ENCODE data around the gene MCAM. TPM values are rescaled to one million over a fixed set of nuclear protein-coding genes. Genes with fewer than 3 reads are reported as not detected.

The MCAM gene
- total and polyA plus RNA-seq, 10 of the 15 experiments (the other 5 are each of a cell fraction or from before 2014, with no cell fraction given): 3.1 to 19.7 (median 9.3) TPM

DNA sequence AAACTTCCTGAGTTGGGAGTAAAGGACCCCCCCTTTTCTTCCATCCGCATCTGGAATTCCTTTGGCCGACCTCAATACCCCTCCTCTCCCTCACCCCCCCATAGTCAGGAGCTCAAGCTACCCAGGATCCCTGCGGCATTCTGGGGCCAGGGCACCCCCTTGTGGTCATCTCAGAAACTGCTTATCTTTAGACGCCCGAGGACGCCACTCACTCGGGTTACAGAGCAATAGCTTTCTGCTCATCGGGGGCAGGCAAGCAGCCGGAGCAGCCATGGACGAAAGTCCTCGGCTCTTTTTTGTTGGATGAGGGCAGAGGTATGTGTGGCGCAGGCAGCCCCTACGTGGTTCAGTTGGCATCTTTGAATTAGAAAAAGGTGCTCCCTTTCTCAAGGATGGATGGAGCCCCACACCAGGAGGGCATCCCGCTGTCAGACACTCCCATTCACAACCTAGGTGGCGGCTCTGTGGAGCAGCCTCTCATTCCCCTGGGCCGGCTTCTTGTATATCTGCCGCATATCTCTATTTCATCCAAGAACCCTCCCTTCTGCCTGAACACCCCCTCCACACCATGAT, 21.5 kb upstream of the MCAM start (continued):
- TF ChIP-seq RCOR1 (conservative IDR thresholded peaks at IDR 0.05; ENCODE audit: low read depth, low read length) (no peak), RUNX3 (IDR thresholded peaks at IDR 0.05; ENCODE audit: low read length) (peak; percentile 61), NBN (IDR thresholded peaks at IDR 0.05) (no peak), IRF4 (IDR thresholded peaks at IDR 0.05; ENCODE audit: low read depth, low read length) (no peak), YY1 (IDR thresholded peaks at IDR 0.05; ENCODE audit: low read depth, low read length) (peak; percentile 34; the same call in 1 of the 2 replicates), RBBP5 (conservative IDR thresholded peaks at IDR 0.05) (no peak), EP300 (IDR thresholded peaks at IDR 0.05; ENCODE audit: borderline replicate concordance in 1 of 2, control insufficient read depth in 1 of 2, low read depth in 2 of 2, low read length in 2 of 2) (no peak), ZNF592 (IDR thresholded peaks at IDR 0.05) (no peak), STAT3 (IDR thresholded peaks at IDR 0.05; ENCODE audit: low read depth, low read length) (no peak)
- TF ChIP-seq, protein P1, sequence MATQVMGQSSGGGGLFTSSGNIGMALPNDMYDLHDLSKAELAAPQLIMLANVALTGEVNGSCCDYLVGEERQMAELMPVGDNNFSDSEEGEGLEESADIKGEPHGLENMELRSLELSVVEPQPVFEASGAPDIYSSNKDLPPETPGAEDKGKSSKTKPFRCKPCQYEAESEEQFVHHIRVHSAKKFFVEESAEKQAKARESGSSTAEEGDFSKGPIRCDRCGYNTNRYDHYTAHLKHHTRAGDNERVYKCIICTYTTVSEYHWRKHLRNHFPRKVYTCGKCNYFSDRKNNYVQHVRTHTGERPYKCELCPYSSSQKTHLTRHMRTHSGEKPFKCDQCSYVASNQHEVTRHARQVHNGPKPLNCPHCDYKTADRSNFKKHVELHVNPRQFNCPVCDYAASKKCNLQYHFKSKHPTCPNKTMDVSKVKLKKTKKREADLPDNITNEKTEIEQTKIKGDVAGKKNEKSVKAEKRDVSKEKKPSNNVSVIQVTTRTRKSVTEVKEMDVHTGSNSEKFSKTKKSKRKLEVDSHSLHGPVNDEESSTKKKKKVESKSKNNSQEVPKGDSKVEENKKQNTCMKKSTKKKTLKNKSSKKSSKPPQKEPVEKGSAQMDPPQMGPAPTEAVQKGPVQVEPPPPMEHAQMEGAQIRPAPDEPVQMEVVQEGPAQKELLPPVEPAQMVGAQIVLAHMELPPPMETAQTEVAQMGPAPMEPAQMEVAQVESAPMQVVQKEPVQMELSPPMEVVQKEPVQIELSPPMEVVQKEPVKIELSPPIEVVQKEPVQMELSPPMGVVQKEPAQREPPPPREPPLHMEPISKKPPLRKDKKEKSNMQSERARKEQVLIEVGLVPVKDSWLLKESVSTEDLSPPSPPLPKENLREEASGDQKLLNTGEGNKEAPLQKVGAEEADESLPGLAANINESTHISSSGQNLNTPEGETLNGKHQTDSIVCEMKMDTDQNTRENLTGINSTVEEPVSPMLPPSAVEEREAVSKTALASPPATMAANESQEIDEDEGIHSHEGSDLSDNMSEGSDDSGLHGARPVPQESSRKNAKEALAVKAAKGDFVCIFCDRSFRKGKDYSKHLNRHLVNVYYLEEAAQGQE (IDR thresholded peaks at IDR 0.05; ENCODE audit: low read depth, low read length): no peak
- TF ChIP-seq, protein P2, sequence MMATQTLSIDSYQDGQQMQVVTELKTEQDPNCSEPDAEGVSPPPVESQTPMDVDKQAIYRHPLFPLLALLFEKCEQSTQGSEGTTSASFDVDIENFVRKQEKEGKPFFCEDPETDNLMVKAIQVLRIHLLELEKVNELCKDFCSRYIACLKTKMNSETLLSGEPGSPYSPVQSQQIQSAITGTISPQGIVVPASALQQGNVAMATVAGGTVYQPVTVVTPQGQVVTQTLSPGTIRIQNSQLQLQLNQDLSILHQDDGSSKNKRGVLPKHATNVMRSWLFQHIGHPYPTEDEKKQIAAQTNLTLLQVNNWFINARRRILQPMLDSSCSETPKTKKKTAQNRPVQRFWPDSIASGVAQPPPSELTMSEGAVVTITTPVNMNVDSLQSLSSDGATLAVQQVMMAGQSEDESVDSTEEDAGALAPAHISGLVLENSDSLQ (IDR thresholded peaks at IDR 0.05): peak; percentile 61

Measured in GM12878 (cell line).